ENCODE data around the gene FAM110A.

GRCh38 chr20:829551-829950, 4.0 kb upstream of the FAM110A start:
- no peak for TF ChIP-seq CTCF (conservative IDR thresholded peaks at IDR 0.05; ENCODE audit: low read depth, low read length)
- no peak for TF ChIP-seq EZH2 (IDR thresholded peaks at IDR 0.05; ENCODE audit: borderline replicate concordance, low read depth, low read length, poor library complexity, severe bottlenecking)

Measured in A673 (cell line).